ENCODE data around the gene CHRNA4. TPM values are rescaled to one million over a fixed set of nuclear protein-coding genes. Genes with fewer than 3 reads are reported as not detected.
"Not testable (repeated sequence)": the region's sequence is repeated elsewhere in the genome, so short reads cannot be mapped to it uniquely, and the experiment has no call there.

The CHRNA4 gene
- total RNA-seq, 1 donor from 2014 or later: not detected

GRCh38 chr20:63312273-63312672 is 48.9 kb downstream of the CHRNA4 start:
- no peak for DNase-seq (ENCODE audit: extremely low read depth, low read depth, low spot score)

- DNase-seq (ENCODE audit: extremely low read depth, low read depth, low spot score): no peak
Measured at GRCh38 chr20:63311833-63312243, 49.3 kb downstream of the CHRNA4 start.

GRCh38 chr20:63311186-63311832 is 49.8 kb downstream of the CHRNA4 start:
- no peak for DNase-seq (ENCODE audit: extremely low read depth, low read depth, low spot score)

GRCh38 chr20:63310265-63310991 is 50.7 kb downstream of the CHRNA4 start:
- DNase-seq (ENCODE audit: extremely low read depth, low read depth, low spot score): no peak

GRCh38 chr20:63309261-63310071 is 51.7 kb downstream of the CHRNA4 start:
- DNase-seq (ENCODE audit: extremely low read depth, low read depth, low spot score): no peak

GRCh38 chr20:63308218-63308911 is 52.8 kb downstream of the CHRNA4 start:
- DNase-seq (ENCODE audit: extremely low read depth, low read depth, low spot score): no peak

GRCh38 chr20:63307538-63308217 is 53.5 kb downstream of the CHRNA4 start:
- no peak for DNase-seq (ENCODE audit: extremely low read depth, low read depth, low spot score)

GRCh38 chr20:63306673-63307537 is 54.2 kb downstream of the CHRNA4 start:
- DNase-seq (ENCODE audit: extremely low read depth, low read depth, low spot score): no peak

GRCh38 chr20:63305933-63306672 is 55.0 kb downstream of the CHRNA4 start:
- DNase-seq (ENCODE audit: extremely low read depth, low read depth, low spot score): not testable (repeated sequence)

GRCh38 chr20:63305393-63305792 is 55.8 kb downstream of the CHRNA4 start:
- no peak for DNase-seq (ENCODE audit: extremely low read depth, low read depth, low spot score)

GRCh38 chr20:63303095-63303666 is 58.0 kb downstream of the CHRNA4 start:
- no peak for DNase-seq (ENCODE audit: extremely low read depth, low read depth, low spot score)

- no peak for DNase-seq (ENCODE audit: extremely low read depth, low read depth, low spot score)
Measured at GRCh38 chr20:63301671-63302070, 59.5 kb downstream of the CHRNA4 start.

- DNase-seq (ENCODE audit: extremely low read depth, low read depth, low spot score): no peak
Measured at GRCh38 chr20:63298731-63299312, 62.3 kb downstream of the CHRNA4 start.

- no peak for DNase-seq (ENCODE audit: extremely low read depth, low read depth, low spot score)
Measured at GRCh38 chr20:63297796-63298572, 63.2 kb downstream of the CHRNA4 start.

GRCh38 chr20:63297371-63297781 is 63.8 kb downstream of the CHRNA4 start:
- DNase-seq (ENCODE audit: extremely low read depth, low read depth, low spot score): no peak

GRCh38 chr20:63296531-63297299 is 64.4 kb downstream of the CHRNA4 start:
- no peak for DNase-seq (ENCODE audit: extremely low read depth, low read depth, low spot score)

All from glomerular endothelial cell (primary cell).